Mucosa of descending colon (tissue), 3 donors: Measurements from ENCODE around the gene WNT7B. TPM values are rescaled to one million over a fixed set of nuclear protein-coding genes. Genes with fewer than 3 reads are reported as not detected.

Source experiments
- ATAC-seq: fragments of 200-7000 bp; cut with Tn5 transposase; one replicate; pipeline ENCODE4 v1.9.1; 2020; ENCODE audit warnings: mild to moderate bottlenecking, moderate library complexity
- DNase-seq, 3 donors: peaks; one replicate each; pipeline ENCODE4 v3.0.0-alpha.2; 2020
- H3K36me3 ChIP-seq: fragments of 200-600 bp; one replicate; pipeline ENCODE4 v1.8.0; 2021; ENCODE audit warnings: low read depth, mild to moderate bottlenecking
- H3K4me1 ChIP-seq: fragments of 200-600 bp; one replicate; pipeline ENCODE4 v1.8.0; 2021; ENCODE audit warnings: low read depth, mild to moderate bottlenecking
- H3K4me3 ChIP-seq: fragments of 200-600 bp; one replicate; pipeline ENCODE4 v1.8.0; 2021; ENCODE audit warnings: mild to moderate bottlenecking
- H3K9me3 ChIP-seq: fragments of 200-600 bp; one replicate; pipeline ENCODE4 v1.8.0; 2021; ENCODE audit warnings: mild to moderate bottlenecking
- CTCF ChIP-seq: fragments of 200-600 bp; IDR thresholded peaks from one replicate; pipeline ENCODE4 v1.8.0; 2022; ENCODE audit warnings: antibody characterized with exemption, mild to moderate bottlenecking
- intact Hi-C, 2 donors: fragments of 100-400 bp; cut with DNase I in 1 of 2; cut with micrococcal nuclease in 1 of 2; formaldehyde crosslinking; loops; one replicate each; pipeline versions ENCODE4 v1.11.0 to v1.11.1; 2022; cut with DNase I, micrococcal nuclease
- total RNA-seq, 3 donors: library from RNA; stranded (reverse); fragmentation: NEBNext Ultra II Directional in 2 of 3; extraction: Animal tissue kit (Norgen Biotek cat#: 25700) in 2 of 3; gene quantifications; one replicate each; pipeline versions ENCODE4 v1.2.1 to v1.2.4, GENCODE V29; 2021 to 2023
- donor health status: DM: no; HTN: no; CAD: no; lungs with moderate emphysema.
- donor health status: DM: no; HTN: no; CAD: no.
- donor health status: DM: no; HTN: yes; CAD: no.

Gene WNT7B
- total RNA-seq, 3 donors from 2014 or later = not detected

- intact Hi-C loops = loop anchor here (10.0 kb wide), 2 partner anchors 299 to 319 kb away; partner anchors contain the start of gene GTSE1 (in 1 of the 2)
- no peak for TF ChIP-seq CTCF
- H3K4me1 ChIP-seq = peaks cover 19% of the 10 kb centered on the region
Measured at GRCh38 chr22:45995405-45996101, 18.6 kb upstream of the WNT7B start.

GRCh38 chr22:45994491-45995404 lies 17.8 kb upstream of the WNT7B start:
- TF ChIP-seq CTCF = peak; percentile 98
- no peaks in the 10 kb centered on the region for H3K36me3 ChIP-seq
- peaks cover 19% of the 10 kb centered on the region for H3K4me1 ChIP-seq
- H3K4me3 ChIP-seq = no peak overlapping the region
- no peaks in the 10 kb centered on the region for H3K9me3 ChIP-seq
- peak; percentile 84 to 91 (median 85) for DNase-seq
- peak; percentile 79 for ATAC-seq
- intact Hi-C loops = loop anchor here (10.0 kb wide), 2 partner anchors 300 to 320 kb away; partner anchors contain the start of gene GTSE1 (in 1 of the 2)

More at GRCh38 chr22:45995405-45996101, 18.6 kb upstream of the WNT7B start:
- ATAC-seq = no peak
- no peaks in the 10 kb centered on the region for H3K36me3 ChIP-seq
- H3K4me3 ChIP-seq = no peak overlapping the region
- H3K9me3 ChIP-seq = no peaks in the 10 kb centered on the region
- DNase-seq = peak in 2 of 3 donors; percentile 33 to 44

- intact Hi-C loops = loop anchor here (10.0 kb wide), 2 partner anchors 301 to 321 kb away; partner anchors contain the start of gene GTSE1 (in 1 of the 2)
- DNase-seq (peak in 1 of 3 donors; percentile 2), ATAC-seq (no peak)
- no peak overlapping the region for H3K4me3 ChIP-seq
- H3K9me3 ChIP-seq = no peaks in the 10 kb centered on the region
- H3K36me3 ChIP-seq = no peaks in the 10 kb centered on the region
- H3K4me1 ChIP-seq = peaks cover 19% of the 10 kb centered on the region
- TF ChIP-seq CTCF = no peak
Measured at GRCh38 chr22:45993841-45994240, 16.9 kb upstream of the WNT7B start.

- Histone ChIP-seq H3K4me1 (peaks cover 19% of the 10 kb centered on the region), H3K9me3 (no peaks in the 10 kb centered on the region), H3K36me3 (no peaks in the 10 kb centered on the region), H3K4me3 (no peak overlapping the region)
- ATAC-seq (no peak), DNase-seq (no peak)
- no peak for TF ChIP-seq CTCF
- intact Hi-C loops = loop anchor here (10.0 kb wide), 2 partner anchors 302 to 322 kb away; partner anchors contain the start of gene GTSE1 (in 1 of the 2)
Measured at GRCh38 chr22:45993143-45993692, 16.3 kb upstream of the WNT7B start.

GRCh38 chr22:45992737-45993136 lies 15.8 kb upstream of the WNT7B start:
- Histone ChIP-seq H3K36me3 (no peaks in the 10 kb centered on the region), H3K9me3 (no peaks in the 10 kb centered on the region), H3K4me1 (peaks cover 19% of the 10 kb centered on the region), H3K4me3 (no peak overlapping the region)
- intact Hi-C loops = loop anchor here (10.0 kb wide), 2 partner anchors 302 to 322 kb away; partner anchors contain the start of gene GTSE1 (in 1 of the 2)
- ATAC-seq (no peak), DNase-seq (no peak)
- no peak for TF ChIP-seq CTCF
